MCF 10A (cell line): ENCODE results near the gene SLC30A2. TPM values are rescaled to one million over a fixed set of nuclear protein-coding genes. Genes with fewer than 3 reads are reported as not detected.

Source experiments
- BruUV-seq: library from RNA; stranded (reverse); fragments of 400-500 nt; replicated peaks from 2 replicates; lab custom pipeline; 2021; lab: Mats Ljungman, UMichigan
- CTCF ChIA-PET: fragments of 300-600 bp; sonication (Branson Sonifier 250); formaldehyde crosslinking; extraction: SDS; loops from one replicate; lab custom pipeline; 2021; ENCODE audit warnings: antibody characterized with exemption, inconsistent platforms; lab: Yijun Ruan, JAX
- POLR2A ChIA-PET: fragments of 300-600, 350-650 bp; sonication (Branson Sonifier 250); formaldehyde crosslinking; extraction: SDS; loops from one replicate; lab custom pipeline; 2020; ENCODE audit warnings: antibody characterized with exemption, inconsistent platforms; lab: Yijun Ruan, JAX
- DNase-seq: peaks from one replicate; pipeline ENCODE4 v3.0.0-alpha.2; 2018; ENCODE audit not compliant: unreplicated experiment
- H3K27ac Mint-ChIP-seq: one replicate; pipeline ENCODE4 v1.8.0; 2022; ENCODE audit warnings: mild to moderate bottlenecking, low read depth, mixed read lengths; ENCODE audit not compliant: unreplicated experiment
- H3K27me3 Mint-ChIP-seq: one replicate; pipeline ENCODE4 v1.8.0; 2022; ENCODE audit warnings: mixed read lengths; ENCODE audit not compliant: insufficient read depth, unreplicated experiment
- H3K36me3 Mint-ChIP-seq: one replicate; pipeline ENCODE4 v1.8.0; 2022; ENCODE audit warnings: mild to moderate bottlenecking, moderate library complexity, mixed read lengths; ENCODE audit not compliant: insufficient read depth, unreplicated experiment
- H3K4me1 Mint-ChIP-seq: one replicate; pipeline ENCODE4 v1.8.0; 2022; ENCODE audit warnings: mixed read lengths; ENCODE audit not compliant: insufficient read depth, unreplicated experiment
- H3K4me3 Mint-ChIP-seq: one replicate; pipeline ENCODE4 v1.8.0; 2022; ENCODE audit warnings: mild to moderate bottlenecking, moderate library complexity, mixed read lengths; ENCODE audit not compliant: unreplicated experiment
- H3K9me3 Mint-ChIP-seq: one replicate; pipeline ENCODE4 v1.8.0; 2022; ENCODE audit warnings: mixed read lengths; ENCODE audit not compliant: unreplicated experiment
- CTCF ChIP-seq: fragments of 200-600 bp; IDR thresholded peaks from one replicate; pipeline ENCODE4 v1.8.0; 2022; ENCODE audit warnings: antibody characterized with exemption, mild to moderate bottlenecking; ENCODE audit not compliant: unreplicated experiment
- intact Hi-C: fragments of 100-400 bp; cut with micrococcal nuclease; formaldehyde crosslinking; loops from 2 replicates; pipeline ENCODE4 v1.14.1; 2022
- total RNA-seq: library from RNA; stranded (reverse); gene quantifications from 2 replicates; pipeline ENCODE4 v1.2.3, GENCODE V29; 2022

The SLC30A2 gene
- total RNA-seq, 1 experiment from 2014 or later, result not detected

DNA sequence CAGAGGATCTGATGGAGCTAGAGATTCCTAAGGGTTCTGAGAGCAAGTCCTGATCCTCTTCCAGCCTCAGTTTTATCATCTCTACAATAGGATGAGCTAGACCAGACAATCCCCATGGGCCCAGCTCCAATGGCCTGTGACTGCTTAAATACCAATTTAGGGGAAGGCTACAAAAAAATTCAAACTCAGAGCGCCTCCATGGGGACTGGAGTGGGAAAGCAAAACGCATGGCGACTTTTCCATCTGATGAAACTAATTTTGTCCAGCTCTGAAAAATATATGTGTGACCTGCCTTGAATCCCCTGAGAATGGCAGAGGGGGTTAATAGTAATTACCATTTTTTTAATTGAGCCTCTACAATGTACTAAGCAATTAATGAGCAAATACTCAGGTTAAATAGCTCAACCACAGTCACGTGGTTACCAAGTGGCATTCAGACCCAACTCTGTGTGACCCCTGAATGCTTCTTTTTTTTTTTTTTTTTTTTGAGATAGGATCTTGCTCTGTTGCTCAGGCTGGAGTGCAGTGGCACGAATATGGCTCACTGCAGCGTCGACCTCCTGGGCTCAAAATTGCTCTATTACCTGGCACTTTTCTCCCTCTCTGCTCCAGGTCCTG is 15.9 kb downstream of the SLC30A2 start:
- Mint-ChIP-seq H3K27ac (no peak overlapping the region), H3K36me3 (no peaks in the 10 kb centered on the region), H3K9me3 (no peaks in the 10 kb centered on the region), H3K4me3 (no peak overlapping the region), H3K27me3 (no peaks in the 10 kb centered on the region), H3K4me1 (no peaks in the 10 kb centered on the region)
- peak; percentile 10 for DNase-seq
- CTCF ChIA-PET, result interaction anchor here (0.6 kb wide), 1 partner anchor 70 kb away, joined by 4 read pairs; no protein-coding TSS in a partner anchor
- TF ChIP-seq CTCF, result no peak
- BruUV-seq, result no TSS peak
- intact Hi-C loops, result no loop called here
- POLR2A ChIA-PET, result interaction anchor here (0.6 to 0.8 kb wide), 2 partner anchors 191 to 1460 kb away, joined by 3 read pairs; partner anchors contain the start of gene WASF2

DNA sequence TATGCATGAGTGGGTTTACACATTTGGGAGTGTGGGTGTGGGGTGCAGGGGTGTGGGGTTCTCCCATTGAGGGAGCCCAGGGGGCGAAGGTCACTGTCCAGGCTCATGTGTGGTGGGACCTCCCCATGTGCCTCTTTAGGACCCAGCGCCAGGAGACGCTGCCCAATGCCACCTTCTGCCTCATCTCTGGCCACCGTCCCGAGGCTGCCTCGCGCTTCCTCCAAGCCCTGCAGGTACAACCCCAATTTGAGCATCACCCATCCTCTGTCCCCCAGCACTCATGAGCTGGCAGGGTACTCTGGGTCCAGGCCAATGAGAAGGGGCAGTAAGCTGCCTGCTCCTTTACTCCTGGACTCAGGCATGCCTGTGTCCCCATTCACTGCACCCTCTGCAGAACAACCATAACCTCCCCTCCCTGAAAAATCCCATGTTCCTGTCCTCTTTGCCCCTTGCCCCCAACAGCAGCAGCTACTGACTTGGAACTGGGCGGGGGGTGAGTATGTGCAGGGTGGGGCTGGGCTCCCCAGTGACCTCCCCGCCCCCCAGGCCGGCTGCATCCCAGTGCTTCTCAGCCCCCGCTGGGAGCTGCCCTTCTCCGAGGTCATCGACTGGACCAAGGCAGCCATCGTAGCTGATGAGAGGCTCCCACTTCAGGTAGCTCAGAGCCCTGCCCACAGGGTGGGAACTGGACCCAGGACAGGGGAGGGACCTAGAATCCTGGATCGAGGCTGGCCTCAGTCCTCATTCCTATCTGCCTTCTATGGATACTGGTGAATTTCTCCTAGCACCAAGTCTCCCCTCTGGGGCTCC is 16.7 kb downstream of the SLC30A2 start:
- ChIA-PET POLR2A (no interaction called here), CTCF (interaction anchor here (0.6 kb wide), 1 partner anchor 69 kb away, joined by 4 read pairs; no protein-coding TSS in a partner anchor)
- Mint-ChIP-seq H3K36me3 (no peaks in the 10 kb centered on the region), H3K27me3 (no peaks in the 10 kb centered on the region), H3K27ac (no peak overlapping the region), H3K9me3 (no peaks in the 10 kb centered on the region), H3K4me1 (no peaks in the 10 kb centered on the region), H3K4me3 (no peak overlapping the region)
- no peak for DNase-seq
- no TSS peak for BruUV-seq
- intact Hi-C loops, result no loop called here
- TF ChIP-seq CTCF, result no peak

GRCh38 chr1:26028490-26028980 is 17.4 kb downstream of the SLC30A2 start:
- H3K9me3 Mint-ChIP-seq, result no peaks in the 10 kb centered on the region
- CTCF ChIA-PET, result no interaction called here
- H3K27me3 Mint-ChIP-seq, result no peaks in the 10 kb centered on the region
- TF ChIP-seq CTCF, result no peak
- H3K36me3 Mint-ChIP-seq, result no peaks in the 10 kb centered on the region
- POLR2A ChIA-PET, result no interaction called here
- intact Hi-C loops, result no loop called here
- no peak overlapping the region for H3K27ac Mint-ChIP-seq
- DNase-seq, result no peak
- no peak overlapping the region for H3K4me3 Mint-ChIP-seq
- BruUV-seq, result no TSS peak
- H3K4me1 Mint-ChIP-seq, result no peaks in the 10 kb centered on the region

DNA sequence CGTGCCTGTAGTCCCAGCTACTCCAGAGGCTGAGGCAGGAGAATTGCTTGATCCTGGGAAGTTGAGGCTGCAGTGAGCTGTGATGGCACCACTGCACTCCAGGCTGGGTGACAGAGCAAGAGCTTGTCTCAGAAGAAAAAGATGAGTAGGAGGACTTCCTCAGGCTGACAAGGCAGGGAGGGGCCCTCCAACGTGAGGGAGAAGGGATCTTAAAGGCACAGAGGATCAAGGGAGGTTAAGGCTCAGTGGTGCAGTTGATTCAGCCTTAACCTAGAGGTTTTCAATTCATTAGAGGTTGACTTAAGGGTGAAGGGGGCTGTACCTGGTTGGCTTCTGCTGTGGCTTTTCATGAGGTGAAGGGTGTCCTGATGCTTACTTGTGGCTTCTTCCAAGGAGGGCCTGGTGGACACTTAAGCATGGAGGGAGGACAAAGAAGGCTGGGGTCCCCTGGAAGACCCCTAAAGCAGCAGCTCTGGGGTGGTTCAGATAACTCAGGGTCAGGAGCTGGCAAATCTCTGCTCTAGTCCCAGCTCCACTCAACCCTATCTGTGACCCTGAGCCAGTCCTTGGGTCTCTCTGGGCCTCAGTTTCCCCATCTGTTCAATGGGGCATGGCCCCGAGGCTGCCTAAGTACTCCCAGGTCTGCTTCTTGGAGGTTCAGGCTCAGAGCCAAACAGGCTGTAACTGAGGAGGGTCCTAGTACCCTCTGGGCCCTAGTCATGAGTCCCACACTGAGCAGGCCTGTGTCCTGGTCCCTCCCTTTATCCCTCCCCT is 18.0 kb downstream of the SLC30A2 start:
- no TSS peak for BruUV-seq

More for the DNA sequence above, 18.0 kb downstream of the SLC30A2 start:
- no peaks in the 10 kb centered on the region for H3K27me3 Mint-ChIP-seq
- CTCF ChIA-PET, result interaction anchor here (0.5 to 1.2 kb wide), 3 partner anchors 9 to 204 kb away, joined by 3 to 5 read pairs (median 4); no protein-coding TSS in a partner anchor
- no peak overlapping the region for H3K27ac Mint-ChIP-seq
- H3K36me3 Mint-ChIP-seq, result no peaks in the 10 kb centered on the region
- intact Hi-C loops, result no loop called here
- POLR2A ChIA-PET, result no interaction called here
- no peaks in the 10 kb centered on the region for H3K4me1 Mint-ChIP-seq
- no peaks in the 10 kb centered on the region for H3K9me3 Mint-ChIP-seq
- H3K4me3 Mint-ChIP-seq, result no peak overlapping the region
- DNase-seq, result no peak
- no peak for TF ChIP-seq CTCF
